Gastroesophageal sphincter (tissue), 4 donors: ENCODE results near the gene CACFD1. TPM values are rescaled to one million over a fixed set of nuclear protein-coding genes. Genes with fewer than 3 reads are reported as not detected.

Experiments used
- ATAC-seq: fragments of 150-250 bp; one replicate; pipeline ENCODE4 v1.9.1; 2016; ENCODE audit warnings: mild to moderate bottlenecking, moderate library complexity
- H3K27ac ChIP-seq, 4 donors: fragments of 200-600 bp; sonication (generic) in 3 of 4; 1 replicate in 3 of 4; 2 replicates in 1 of 4; pipeline ENCODE4 v1.5.1; 2016 to 2019
- H3K27me3 ChIP-seq: fragments of 200-600 bp; sonication (generic); one replicate; pipeline ENCODE4 v1.5.1; 2019
- H3K36me3 ChIP-seq, 2 donors: fragments of 200-600 bp; sonication (generic); one replicate each; pipeline ENCODE4 v1.5.1; 2019; ENCODE audit warnings: control low read depth in 1 of 2
- H3K4me1 ChIP-seq, 3 donors: fragments of 200-600 bp; sonication (generic); 1 replicate in 2 of 3; 2 replicates in 1 of 3; pipeline ENCODE4 v1.5.1; 2016 to 2019; ENCODE audit warnings: control low read depth in 2 of 3
- H3K4me3 ChIP-seq, 2 donors: fragments of 200-600 bp; sonication (generic); one replicate each; pipeline ENCODE4 v1.5.1; 2019; ENCODE audit warnings: mild to moderate bottlenecking in 1 of 2, moderate library complexity in 1 of 2
- H3K9me3 ChIP-seq, 3 donors: fragments of 200-600 bp; sonication (generic); one replicate each; pipeline ENCODE4 v1.5.1; 2017 to 2019; ENCODE audit warnings: control low read depth in 2 of 3
- EP300 ChIP-seq: sonication (generic); formaldehyde crosslinking; IDR thresholded peaks from one replicate; pipeline ENCODE4 v1.6.1; 2017; ENCODE audit warnings: antibody characterized with exemption, mild to moderate bottlenecking
- POLR2A ChIP-seq, 2 donors: fragments of 450-650 bp; IDR thresholded peaks; one replicate each; pipeline ENCODE4 v1.6.1; 2017; ENCODE audit warnings: antibody characterized with exemption in 2 of 2, mild to moderate bottlenecking in 2 of 2, moderate library complexity in 1 of 2
- POLR2AphosphoS5 ChIP-seq: sonication (generic); formaldehyde crosslinking; IDR thresholded peaks from one replicate; pipeline ENCODE4 v1.6.1; 2017; ENCODE audit warnings: antibody characterized with exemption
- WGBS, 2 donors: methylation state at CpG; one replicate each; pipeline ENCODE4 v1.1.5; 2018; ENCODE audit warnings: low coverage in 1 of 2; 5-methylcytosine and 5-hydroxymethylcytosine counted together
- total RNA-seq, 4 donors: library from RNA; depleted of rRNA; stranded (reverse); fragments of >200 nt; gene quantifications; one replicate each; pipeline ENCODE4 v1.1.0, GENCODE V29; 2016
- TF ChIP-seq, protein P1 (sequence below), 4 experiments: fragments of 200-600 bp in 2 of 4; fragments of 450-650 bp in 2 of 4; sonication (generic) in 1 of 4; IDR thresholded peaks; one replicate each; pipeline ENCODE4 v1.5.1; 2017 to 2019; ENCODE audit warnings: antibody characterized with exemption in 4 of 4, mild to moderate bottlenecking in 2 of 4, moderate library complexity in 2 of 4

CACFD1 gene
- total RNA-seq, 4 donors from 2014 or later = 15.3 to 22.3 (median 16.0) TPM

DNA sequence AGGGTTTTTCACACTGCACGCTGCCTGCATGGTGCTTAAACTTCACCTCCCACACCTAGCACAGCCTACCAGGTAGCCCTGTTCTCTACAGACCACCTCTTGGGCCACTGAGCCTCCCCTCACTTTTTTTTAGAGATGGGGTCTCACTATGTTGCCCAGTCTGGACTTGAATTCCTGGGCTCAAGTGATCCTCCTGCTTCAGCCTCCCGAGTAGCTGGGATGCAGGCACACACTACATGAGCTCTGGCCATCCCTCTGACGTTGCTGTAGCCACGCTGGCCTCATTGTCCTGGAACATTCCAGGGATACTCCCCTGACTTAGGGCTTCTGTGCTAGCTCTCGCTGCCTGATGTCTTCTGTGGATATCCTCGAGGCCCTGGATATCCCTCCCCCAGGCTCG, 7.2 kb upstream of the CACFD1 start:
- H3K4me1 ChIP-seq = no peaks in the 10 kb centered on the region
- 71 to 96% methylated on average over 1 to 4 of the region's 7 CpGs for WGBS, 2 donors
- TF ChIP-seq POLR2A (IDR thresholded peaks at IDR 0.05) (no peak), EP300 (no peak), POLR2AphosphoS5 (no peak)
- TF ChIP-seq, protein P1, sequence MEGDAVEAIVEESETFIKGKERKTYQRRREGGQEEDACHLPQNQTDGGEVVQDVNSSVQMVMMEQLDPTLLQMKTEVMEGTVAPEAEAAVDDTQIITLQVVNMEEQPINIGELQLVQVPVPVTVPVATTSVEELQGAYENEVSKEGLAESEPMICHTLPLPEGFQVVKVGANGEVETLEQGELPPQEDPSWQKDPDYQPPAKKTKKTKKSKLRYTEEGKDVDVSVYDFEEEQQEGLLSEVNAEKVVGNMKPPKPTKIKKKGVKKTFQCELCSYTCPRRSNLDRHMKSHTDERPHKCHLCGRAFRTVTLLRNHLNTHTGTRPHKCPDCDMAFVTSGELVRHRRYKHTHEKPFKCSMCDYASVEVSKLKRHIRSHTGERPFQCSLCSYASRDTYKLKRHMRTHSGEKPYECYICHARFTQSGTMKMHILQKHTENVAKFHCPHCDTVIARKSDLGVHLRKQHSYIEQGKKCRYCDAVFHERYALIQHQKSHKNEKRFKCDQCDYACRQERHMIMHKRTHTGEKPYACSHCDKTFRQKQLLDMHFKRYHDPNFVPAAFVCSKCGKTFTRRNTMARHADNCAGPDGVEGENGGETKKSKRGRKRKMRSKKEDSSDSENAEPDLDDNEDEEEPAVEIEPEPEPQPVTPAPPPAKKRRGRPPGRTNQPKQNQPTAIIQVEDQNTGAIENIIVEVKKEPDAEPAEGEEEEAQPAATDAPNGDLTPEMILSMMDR (IDR thresholded peaks at IDR 0.05) = no peak
- no peaks in the 10 kb centered on the region for H3K9me3 ChIP-seq
- H3K27ac ChIP-seq = no peak overlapping the region
- H3K4me3 ChIP-seq = no peak overlapping the region
- H3K27me3 ChIP-seq = no peaks in the 10 kb centered on the region
- ATAC-seq = no peak
- H3K36me3 ChIP-seq = no peaks in the 10 kb centered on the region

DNA sequence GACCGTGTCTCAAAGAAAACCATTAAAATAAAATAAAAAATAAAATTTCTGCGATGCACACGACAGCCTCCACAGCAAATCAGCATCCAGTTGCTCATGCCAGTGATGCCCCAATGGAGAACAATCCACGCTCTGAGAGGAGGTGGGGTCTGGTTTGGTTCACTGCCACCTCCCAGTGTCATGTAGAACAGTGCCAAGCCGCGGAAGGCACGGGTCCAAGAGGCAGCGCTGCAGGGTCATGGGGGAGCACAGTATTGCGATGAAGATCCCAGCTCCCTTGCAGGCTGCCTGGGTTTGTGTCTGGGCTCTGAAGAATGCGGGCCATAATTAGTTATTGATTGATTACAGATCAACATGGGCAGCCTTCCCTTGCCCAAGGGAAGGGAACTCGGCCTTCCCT, 6.1 kb upstream of the CACFD1 start:
- no peak for ATAC-seq
- Histone ChIP-seq H3K27ac (no peak overlapping the region), H3K36me3 (no peaks in the 10 kb centered on the region), H3K4me1 (peaks cover 0 to under 1% (median 0%) of the 10 kb centered on the region in 3 donors), H3K9me3 (no peaks in the 10 kb centered on the region), H3K4me3 (no peak overlapping the region), H3K27me3 (no peaks in the 10 kb centered on the region)
- 84 to 86% methylated on average over 7 to 10 of the region's 11 CpGs for WGBS, 2 donors
- no peak for TF ChIP-seq EP300

DNA sequence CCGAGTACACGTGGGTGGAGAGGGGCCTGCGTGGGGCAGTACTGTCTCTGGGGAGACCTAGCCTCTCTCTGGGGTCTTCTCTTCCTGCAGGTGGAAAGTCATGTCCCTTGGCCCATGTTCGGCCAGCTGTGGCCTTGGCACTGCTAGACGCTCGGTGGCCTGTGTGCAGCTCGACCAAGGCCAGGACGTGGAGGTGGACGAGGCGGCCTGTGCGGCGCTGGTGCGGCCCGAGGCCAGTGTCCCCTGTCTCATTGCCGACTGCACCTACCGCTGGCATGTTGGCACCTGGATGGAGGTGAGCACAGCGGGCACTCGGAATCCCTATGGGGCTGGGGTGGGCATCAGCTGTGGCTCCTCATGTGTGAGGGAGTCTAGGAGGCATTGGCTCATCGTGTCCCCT, 5.5 kb upstream of the CACFD1 start:
- no CpG with 5 or more reads among the region's 19 CpGs for whole genome bisulfite sequencing, 2 donors

DNA sequence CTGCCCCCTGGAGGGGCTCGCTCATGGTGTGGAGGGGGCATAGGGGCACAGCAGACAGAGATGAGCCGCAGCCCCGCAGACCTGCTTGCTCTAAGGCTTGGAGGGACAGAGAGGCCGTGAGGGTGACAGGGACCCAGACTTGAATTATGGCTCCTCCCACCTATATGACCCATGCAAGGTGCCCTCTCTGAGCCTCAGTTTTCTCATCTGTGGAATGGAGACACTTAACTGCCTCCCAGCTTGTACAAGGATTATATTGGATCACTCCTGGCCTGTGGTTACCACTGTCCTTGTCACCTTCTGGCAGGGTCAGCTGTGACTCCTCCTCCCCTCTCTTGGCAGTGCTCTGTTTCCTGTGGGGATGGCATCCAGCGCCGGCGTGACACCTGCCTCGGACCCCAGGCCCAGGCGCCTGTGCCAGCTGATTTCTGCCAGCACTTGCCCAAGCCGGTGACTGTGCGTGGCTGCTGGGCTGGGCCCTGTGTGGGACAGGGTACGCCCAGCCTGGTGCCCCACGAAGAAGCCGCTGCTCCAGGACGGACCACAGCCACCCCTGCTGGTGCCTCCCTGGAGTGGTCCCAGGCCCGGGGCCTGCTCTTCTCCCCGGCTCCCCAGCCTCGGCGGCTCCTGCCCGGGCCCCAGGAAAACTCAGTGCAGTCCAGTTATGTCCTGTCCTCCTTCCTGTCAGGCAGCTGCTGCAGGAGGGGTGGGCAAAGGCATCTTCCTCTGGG, 4.7 kb upstream of the CACFD1 start:
- no peaks in the 10 kb centered on the region for H3K9me3 ChIP-seq
- H3K27me3 ChIP-seq = no peaks in the 10 kb centered on the region
- ATAC-seq = no peak
- H3K4me3 ChIP-seq = no peak overlapping the region
- TF ChIP-seq POLR2A (IDR thresholded peaks at IDR 0.05) (no peak), POLR2AphosphoS5 (no peak), EP300 (no peak)
- TF ChIP-seq, protein P1 (IDR thresholded peaks at IDR 0.05) = no peak
- H3K27ac ChIP-seq = no peak overlapping the region
- H3K36me3 ChIP-seq = no peaks in the 10 kb centered on the region
- WGBS, 2 donors = 94% methylated on average over 3 of the region's 20 CpGs; no CpG with 5 or more reads in 1 of the 2 donors
- H3K4me1 ChIP-seq = peaks cover 0 to 9% (median 4%) of the 10 kb centered on the region in 3 donors

More for the DNA sequence above, 5.5 kb upstream of the CACFD1 start:
- H3K27me3 ChIP-seq = no peaks in the 10 kb centered on the region
- no peak for TF ChIP-seq EP300
- TF ChIP-seq POLR2A (IDR thresholded peaks at IDR 0.05) = no peak
- TF ChIP-seq POLR2AphosphoS5 = no peak
- TF ChIP-seq, protein P1 (IDR thresholded peaks at IDR 0.05) = no peak
- ATAC-seq = no peak
- H3K9me3 ChIP-seq = no peaks in the 10 kb centered on the region
- no peaks in the 10 kb centered on the region for H3K36me3 ChIP-seq
- peaks cover 0 to 7% (median 4%) of the 10 kb centered on the region in 3 donors for H3K4me1 ChIP-seq
- no peak overlapping the region for H3K4me3 ChIP-seq
- no peak overlapping the region for H3K27ac ChIP-seq

DNA sequence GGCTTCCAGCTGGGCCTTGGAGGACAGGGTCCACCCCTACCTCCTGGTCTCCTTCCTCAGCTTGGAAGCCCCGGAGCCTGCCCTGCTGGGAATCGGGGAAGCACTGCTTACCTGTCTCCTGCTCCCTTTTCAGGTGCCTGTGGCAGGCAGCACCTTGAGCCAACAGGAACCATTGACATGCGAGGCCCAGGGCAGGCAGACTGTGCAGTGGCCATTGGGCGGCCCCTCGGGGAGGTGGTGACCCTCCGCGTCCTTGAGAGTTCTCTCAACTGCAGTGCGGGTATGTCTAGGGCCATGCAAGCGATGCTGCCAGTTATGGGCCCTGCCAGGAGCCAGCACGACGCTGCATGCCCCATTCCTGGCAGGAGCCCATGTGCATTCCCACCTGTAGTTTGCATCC, 3.8 kb upstream of the CACFD1 start:
- no peak for ATAC-seq
- H3K4me3 ChIP-seq = no peak overlapping the region
- H3K4me1 ChIP-seq = peaks cover 0 to 16% (median 4%) of the 10 kb centered on the region in 3 donors
- WGBS, 2 donors = no CpG with 5 or more reads among the region's 11 CpGs
- no peaks in the 10 kb centered on the region for H3K9me3 ChIP-seq
- no peaks in the 10 kb centered on the region for H3K27me3 ChIP-seq
- no peaks in the 10 kb centered on the region for H3K36me3 ChIP-seq
- H3K27ac ChIP-seq = no peak overlapping the region
- TF ChIP-seq, protein P1 (IDR thresholded peaks at IDR 0.05) = no peak
